Lower leg skin (tissue), 3 donors: Measurements from ENCODE around the gene ATP5F1D.

Source experiments
- CTCF ChIP-seq, 3 donors: fragments of 450-650 bp; IDR thresholded peaks; one replicate each; pipeline ENCODE4 v1.5.1; 2016; ENCODE audit warnings: antibody characterized with exemption in 3 of 3, mild to moderate bottlenecking in 3 of 3, moderate library complexity in 2 of 3
- POLR2A ChIP-seq, 2 donors: fragments of 450-650 bp; IDR thresholded peaks; one replicate each; pipeline ENCODE4 v1.6.1; 2016 to 2017; ENCODE audit warnings: antibody characterized with exemption in 2 of 2, mild to moderate bottlenecking in 1 of 2, moderate library complexity in 1 of 2

- TF ChIP-seq POLR2A (IDR thresholded peaks at IDR 0.05), result no peak
- no peak for TF ChIP-seq CTCF (IDR thresholded peaks at IDR 0.05)
Measured at GRCh38 chr19:1290196-1290702, 48.7 kb downstream of the ATP5F1D start.
